Natural killer cell treated with Interleukin-12 subunit alpha and Interleukin-12 subunit beta and Interleukin-15 and Interleukin-18, amount 100 ng/mL, for 72 hours (primary cell): ENCODE measurements around the gene TTLL4. TPM values are rescaled to one million over a fixed set of nuclear protein-coding genes. Genes with fewer than 3 reads are reported as not detected.

Source experiments
- ATAC-seq, 2 donors: fragments of 150-1000 bp; cut with Tn5 transposase in 1 of 2; sonication (Bioruptor Pico), chemical (Tn5 transposase) in 1 of 2; 2 replicates each; pipeline ENCODE4 v1.10.0; 2021
- DNase-seq: peaks from one replicate; pipeline ENCODE4 v3.0.0; 2022; ENCODE audit warnings: low spot score
- H3K27ac Mint-ChIP-seq, 2 donors: 1 replicate in 1 of 2; 2 replicates in 1 of 2; pipeline ENCODE4 v1.8.0; 2022; ENCODE audit warnings: mixed read lengths in 2 of 2, mild to moderate bottlenecking in 1 of 2, moderate library complexity in 1 of 2
- H3K27me3 Mint-ChIP-seq, 2 donors: 1 replicate in 1 of 2; 2 replicates in 1 of 2; pipeline ENCODE4 v1.8.0; 2022; ENCODE audit warnings: mixed read lengths in 2 of 2
- H3K36me3 Mint-ChIP-seq: one replicate; pipeline ENCODE4 v1.8.0; 2022; ENCODE audit warnings: mixed read lengths
- H3K4me1 Mint-ChIP-seq, 2 donors: 1 replicate in 1 of 2; 2 replicates in 1 of 2; pipeline ENCODE4 v1.8.0; 2022; ENCODE audit warnings: low read depth in 2 of 2, mixed read lengths in 2 of 2, mild to moderate bottlenecking in 1 of 2
- H3K4me3 Mint-ChIP-seq: one replicate; pipeline ENCODE4 v1.8.0; 2022; ENCODE audit warnings: mixed read lengths
- H3K9me3 Mint-ChIP-seq: 2 replicates; pipeline ENCODE4 v1.8.0; 2022; ENCODE audit warnings: mixed read lengths
- total RNA-seq, 2 donors: library from RNA; stranded (reverse); gene quantifications; one replicate each; pipeline ENCODE4 v1.2.3, GENCODE V29; 2022

TTLL4 gene
- total RNA-seq, 2 donors from 2014 or later: 36.2 to 66.3 TPM

DNA sequence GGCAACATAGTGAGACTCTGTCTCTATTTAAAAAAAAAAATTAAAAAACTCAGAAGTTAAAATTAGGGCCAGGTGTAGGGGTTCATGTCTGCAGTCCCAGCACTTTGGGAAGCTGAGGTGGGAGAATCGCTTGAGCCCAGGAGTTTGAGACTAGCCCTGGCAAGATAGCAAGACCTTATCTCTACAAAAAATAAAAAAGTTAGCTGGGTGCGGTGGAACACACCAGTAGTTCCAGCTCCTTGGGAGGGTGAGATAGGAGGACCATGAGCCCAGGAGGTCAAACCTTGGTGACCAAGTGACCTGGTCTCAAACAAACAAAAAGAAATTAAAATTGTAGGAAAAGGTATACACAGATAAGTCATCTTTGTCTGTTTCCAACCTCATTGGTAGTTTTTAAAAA lies 11.3 kb downstream of the TTLL4 start:
- H3K4me3 Mint-ChIP-seq: no peak overlapping the region
- peaks cover 5 to 23% of the 10 kb centered on the region in 2 donors for H3K4me1 Mint-ChIP-seq
- H3K27me3 Mint-ChIP-seq: no peaks in the 10 kb centered on the region
- H3K9me3 Mint-ChIP-seq: peaks cover 3% of the 10 kb centered on the region
- no peak for ATAC-seq
- peaks cover 8% of the 10 kb centered on the region for H3K36me3 Mint-ChIP-seq
- H3K27ac Mint-ChIP-seq: no peak overlapping the region
- no peak for DNase-seq

DNA sequence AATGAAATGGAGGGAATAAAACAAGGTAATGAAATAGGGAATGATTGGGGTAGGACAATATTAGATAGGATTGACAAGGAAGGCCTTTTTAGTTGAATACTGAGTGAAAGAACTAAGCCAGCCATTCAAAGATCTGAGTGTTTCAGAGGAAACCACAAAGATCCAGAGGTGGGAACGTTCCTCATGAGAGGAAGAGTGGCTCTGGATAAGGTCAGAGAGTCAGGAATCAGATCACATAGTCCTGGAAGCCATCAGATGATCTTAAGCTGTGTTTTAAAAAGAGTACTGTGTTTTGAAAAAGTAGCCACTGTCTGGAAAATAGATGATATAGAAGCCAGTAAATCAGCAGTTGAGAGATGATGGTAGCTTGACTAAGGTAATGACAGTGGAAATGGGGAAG lies 11.8 kb downstream of the TTLL4 start:
- no peak for DNase-seq
- Mint-ChIP-seq H3K27ac (no peak overlapping the region), H3K4me1 (peaks cover 5 to 21% of the 10 kb centered on the region in 2 donors), H3K27me3 (no peaks in the 10 kb centered on the region), H3K4me3 (no peak overlapping the region), H3K9me3 (peaks cover 6% of the 10 kb centered on the region), H3K36me3 (peaks cover 8% of the 10 kb centered on the region)
- no peak for ATAC-seq

DNA sequence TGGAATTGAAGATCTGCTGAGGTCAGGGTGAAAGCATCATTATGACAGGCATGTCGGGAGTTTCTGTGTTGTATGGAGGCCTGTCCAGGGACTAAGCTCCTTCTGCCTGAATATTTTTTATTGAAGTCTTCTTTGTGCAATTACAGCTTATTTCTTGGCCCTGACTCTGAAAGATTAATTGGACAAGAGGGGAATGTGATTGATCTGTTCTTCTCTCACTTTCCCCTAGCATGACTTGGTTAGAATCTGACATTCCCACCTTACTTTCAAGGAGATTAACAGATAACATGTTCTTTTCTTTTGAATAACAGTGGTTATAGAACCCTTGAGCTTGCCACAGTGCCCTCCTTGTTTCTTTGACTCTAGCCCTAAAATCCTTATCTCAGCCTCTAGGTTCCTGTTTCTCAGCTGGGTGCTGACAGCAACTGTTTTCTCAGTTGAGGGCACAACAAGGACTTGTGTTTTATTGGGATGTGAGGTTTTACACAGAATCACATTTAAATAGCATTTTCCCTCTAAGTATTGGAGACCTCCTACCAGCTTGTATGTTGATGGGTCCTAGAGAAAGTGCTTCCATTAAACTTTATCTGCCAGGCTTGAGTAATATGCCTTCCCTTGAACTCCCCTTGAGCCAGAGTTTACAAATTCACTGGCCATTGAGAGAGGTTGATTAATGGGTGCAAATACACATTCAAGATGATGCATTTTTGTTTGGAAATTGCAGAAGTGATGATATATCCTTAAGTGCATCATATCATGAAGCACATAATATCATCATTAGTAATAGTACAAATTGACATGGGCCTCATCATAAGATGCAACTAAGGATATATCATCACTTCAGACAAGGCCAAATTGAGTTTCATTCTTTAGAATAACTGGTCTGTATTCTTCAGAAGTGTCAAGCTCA lies 12.5 kb downstream of the TTLL4 start:
- Mint-ChIP-seq H3K36me3 (peaks cover 15% of the 10 kb centered on the region), H3K9me3 (peaks cover 9% of the 10 kb centered on the region), H3K27ac (no peak overlapping the region), H3K4me1 (peaks cover 5 to 22% of the 10 kb centered on the region in 2 donors), H3K4me3 (no peak overlapping the region), H3K27me3 (no peaks in the 10 kb centered on the region)
- DNase-seq (no peak), ATAC-seq (no peak)

DNA sequence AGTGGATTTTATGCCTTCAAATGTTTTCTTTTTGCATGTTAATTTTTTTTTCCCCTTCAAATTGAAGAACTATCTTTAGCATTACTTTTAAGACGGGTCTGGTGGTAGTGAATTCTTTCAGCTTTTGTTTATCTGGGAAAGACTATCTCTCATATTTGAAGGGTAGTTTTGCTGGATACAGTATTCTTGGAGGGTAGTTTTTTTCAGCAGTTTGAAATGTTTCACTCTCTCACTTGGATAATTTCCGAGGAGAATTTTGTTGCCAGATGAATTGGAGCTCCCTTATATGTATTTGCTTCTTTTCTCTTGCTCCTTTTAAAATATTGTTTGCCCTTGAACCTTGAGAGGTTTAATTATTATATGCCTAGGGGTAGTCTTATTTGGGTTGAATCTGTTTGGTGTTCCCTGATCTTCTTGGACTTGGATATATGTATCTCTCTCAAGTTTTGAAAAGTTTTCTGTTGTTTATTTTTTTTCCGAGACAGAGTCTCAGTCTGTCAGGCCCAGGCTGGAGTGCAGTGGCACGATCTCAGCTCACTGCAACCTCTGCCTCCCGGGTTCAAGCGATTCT lies 15.5 kb downstream of the TTLL4 start:
- no peaks in the 10 kb centered on the region for H3K27me3 Mint-ChIP-seq
- H3K27ac Mint-ChIP-seq: peak overlapping the region in 1 of 2 donors; percentile 27
- peaks cover 9% of the 10 kb centered on the region for H3K9me3 Mint-ChIP-seq
- H3K4me3 Mint-ChIP-seq: no peak overlapping the region
- no peak for ATAC-seq
- peaks cover 15% of the 10 kb centered on the region for H3K36me3 Mint-ChIP-seq
- no peak for DNase-seq
- peaks cover 0 to 17% of the 10 kb centered on the region in 2 donors for H3K4me1 Mint-ChIP-seq

DNA sequence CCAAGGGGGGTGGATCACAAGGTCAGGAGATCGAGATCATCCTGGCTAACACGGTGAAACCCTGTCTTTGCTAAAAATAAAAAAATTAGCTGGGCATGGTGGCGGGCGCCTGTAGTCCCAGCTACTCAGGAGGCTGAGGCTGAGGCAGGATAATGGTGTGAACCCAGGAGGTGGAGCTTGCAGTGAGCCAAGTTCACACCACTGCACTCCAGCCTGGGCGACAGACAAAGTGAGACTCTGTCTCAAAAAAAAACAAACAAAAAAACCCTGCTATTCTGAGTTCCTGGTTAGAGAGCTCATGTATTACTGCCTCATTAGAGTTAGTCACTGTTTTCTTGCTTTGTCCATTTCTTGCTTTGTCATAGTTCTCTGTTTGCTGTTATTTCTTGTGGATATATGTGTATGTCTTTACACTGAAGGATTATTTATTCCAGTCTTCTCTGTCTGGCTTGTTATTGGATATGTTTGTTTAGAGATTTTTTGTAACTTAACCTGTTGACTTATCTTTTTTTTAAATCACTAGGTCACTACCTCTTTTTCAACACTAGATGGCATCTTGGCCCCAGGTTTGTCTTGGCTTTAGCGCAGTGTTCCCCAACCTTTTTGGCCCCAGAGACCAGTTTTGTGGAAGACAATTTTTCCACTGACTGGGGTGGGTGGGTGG lies 17.0 kb downstream of the TTLL4 start:
- no peak for ATAC-seq
- DNase-seq: no peak
- H3K27ac Mint-ChIP-seq: no peak overlapping the region
- peaks cover 15% of the 10 kb centered on the region for H3K36me3 Mint-ChIP-seq
- H3K27me3 Mint-ChIP-seq: no peaks in the 10 kb centered on the region
- H3K9me3 Mint-ChIP-seq: peaks cover 9% of the 10 kb centered on the region
- H3K4me1 Mint-ChIP-seq: peaks cover 3 to 15% of the 10 kb centered on the region in 2 donors
- H3K4me3 Mint-ChIP-seq: no peak overlapping the region

DNA sequence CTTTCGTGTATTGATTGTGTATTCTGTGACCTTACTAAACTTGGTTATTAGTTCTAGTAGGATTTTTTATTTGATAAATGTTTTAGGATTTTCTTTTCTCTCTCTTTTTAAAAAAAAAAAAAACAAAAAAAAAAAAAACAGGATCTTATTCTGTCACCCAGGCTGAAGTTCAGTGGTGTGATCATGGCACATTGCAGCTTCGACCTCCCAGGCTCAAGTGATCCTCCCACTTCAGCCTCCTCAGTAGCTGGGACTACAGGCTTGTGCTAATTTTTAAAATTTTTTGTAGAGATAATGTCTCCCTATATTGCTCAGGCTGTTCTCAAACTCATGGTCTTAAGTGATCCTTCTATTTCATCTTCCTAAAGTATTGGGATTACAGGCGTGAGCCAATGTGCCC lies 19.0 kb downstream of the TTLL4 start:
- Mint-ChIP-seq H3K27me3 (no peaks in the 10 kb centered on the region), H3K36me3 (peaks cover 19% of the 10 kb centered on the region)
- no peak for ATAC-seq

DNA sequence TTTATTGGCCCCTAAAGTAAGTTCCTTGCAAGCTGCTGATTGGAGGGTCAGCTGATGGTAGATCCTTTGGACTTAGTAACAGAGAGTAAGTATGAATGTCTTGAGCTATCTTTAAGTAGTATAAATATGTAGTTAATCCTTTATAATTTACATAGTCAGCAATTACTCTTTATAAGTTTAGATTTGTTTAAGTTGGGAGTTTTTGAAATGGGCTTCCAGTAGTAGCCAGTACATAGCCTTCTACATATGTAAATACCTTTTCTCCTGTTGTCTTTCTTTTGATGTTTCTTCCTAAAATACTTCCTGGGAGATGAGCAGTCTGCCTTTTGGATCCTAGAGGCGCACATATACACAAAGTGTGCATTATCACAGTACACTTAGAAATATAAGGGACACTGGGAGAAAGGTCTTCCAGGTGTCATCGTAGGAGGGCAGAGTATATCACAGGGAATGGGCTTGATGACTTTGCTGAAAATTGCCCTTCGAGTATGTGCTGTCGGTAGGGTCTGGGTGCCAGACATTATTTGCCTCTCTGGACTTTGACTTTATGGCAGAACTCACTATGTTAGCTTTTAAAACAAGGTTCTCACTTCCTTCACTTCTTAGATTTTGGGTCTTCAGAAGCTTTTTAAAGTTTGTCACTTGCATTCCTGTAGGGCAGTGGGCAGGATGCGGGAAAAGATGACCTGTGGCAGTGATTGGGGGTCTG lies 21.6 kb downstream of the TTLL4 start:
- peak overlapping the region in 1 of 2 donors; percentile 74 for H3K27ac Mint-ChIP-seq
- H3K36me3 Mint-ChIP-seq: peaks cover 11% of the 10 kb centered on the region
- no peak for ATAC-seq
- no peak overlapping the region for H3K4me3 Mint-ChIP-seq
- H3K27me3 Mint-ChIP-seq: no peaks in the 10 kb centered on the region
- peaks cover 3% of the 10 kb centered on the region for H3K9me3 Mint-ChIP-seq
- peaks cover 21 to 23% of the 10 kb centered on the region in 2 donors for H3K4me1 Mint-ChIP-seq
- no peak for DNase-seq

More for the DNA sequence above, 19.0 kb downstream of the TTLL4 start:
- no peak for DNase-seq
- Mint-ChIP-seq H3K4me3 (no peak overlapping the region), H3K9me3 (peaks cover 9% of the 10 kb centered on the region), H3K4me1 (peaks cover 21 to 23% of the 10 kb centered on the region in 2 donors), H3K27ac (no peak overlapping the region)

DNA sequence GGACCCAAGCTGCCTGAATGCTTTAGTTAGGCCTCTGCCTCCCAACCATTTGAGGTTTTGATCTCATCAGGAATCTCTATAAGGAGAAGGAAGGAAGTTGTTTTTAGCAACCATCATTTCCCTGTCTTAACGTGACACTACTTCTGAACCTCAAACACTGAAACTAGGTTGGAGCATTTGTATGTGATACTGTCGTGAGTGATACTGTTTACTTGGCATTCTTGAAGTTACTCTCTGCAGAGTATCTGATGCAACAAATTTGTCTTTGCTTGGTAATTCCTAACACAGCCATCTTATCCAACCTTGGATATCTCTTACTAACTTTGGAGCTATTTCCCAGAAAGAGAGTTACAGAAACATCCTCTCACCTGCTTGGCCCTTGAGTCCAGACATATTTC lies 22.1 kb downstream of the TTLL4 start:
- Mint-ChIP-seq H3K9me3 (peaks cover 1% of the 10 kb centered on the region), H3K27ac (peak overlapping the region; percentile 66 to 74), H3K36me3 (peaks cover 8% of the 10 kb centered on the region), H3K4me3 (no peak overlapping the region), H3K27me3 (no peaks in the 10 kb centered on the region), H3K4me1 (peaks cover 19 to 23% of the 10 kb centered on the region in 2 donors)
- ATAC-seq (no peak), DNase-seq (no peak)

DNA sequence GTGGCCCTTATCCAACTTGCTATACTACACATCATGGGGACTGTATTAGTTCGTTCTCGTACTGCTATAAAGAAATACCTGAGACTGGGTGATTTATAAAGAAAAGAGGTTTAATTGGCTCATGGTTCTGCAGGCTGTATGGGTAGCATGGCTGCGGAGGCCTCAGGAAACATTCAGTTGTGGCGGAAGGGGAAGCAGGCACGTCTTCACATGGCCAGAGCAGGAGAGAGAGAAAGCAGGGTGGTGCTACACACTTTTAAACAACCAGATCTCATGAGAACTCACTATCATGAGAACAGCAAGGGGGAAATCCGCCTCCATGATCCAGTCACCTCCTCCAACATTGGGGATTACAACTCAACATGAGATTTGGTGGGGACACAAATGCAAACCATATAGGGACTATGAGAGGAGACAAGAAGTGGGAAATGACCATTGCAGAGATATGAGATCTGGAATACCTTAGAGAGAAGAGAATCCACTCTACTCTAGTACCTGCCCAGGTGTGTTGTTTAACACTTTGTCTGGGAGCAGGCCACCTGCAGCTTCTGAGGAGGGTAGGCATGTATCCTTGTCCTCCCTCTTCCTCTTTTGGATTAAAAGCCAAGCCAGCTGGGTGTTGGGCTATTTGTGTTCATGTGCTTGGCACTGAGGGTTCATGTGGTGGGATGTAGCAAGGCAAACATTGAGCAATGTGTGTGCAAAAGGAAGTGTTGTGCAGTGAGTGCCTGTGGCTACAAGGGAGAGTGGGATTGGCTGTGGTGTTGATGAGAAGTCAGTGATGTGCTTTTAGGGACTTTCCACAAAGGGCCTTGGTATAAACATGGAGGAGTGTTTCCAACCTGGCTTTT lies 22.8 kb downstream of the TTLL4 start:
- ATAC-seq: peak; percentile 95 to 99
- Mint-ChIP-seq H3K4me1 (peaks cover 18 to 23% of the 10 kb centered on the region in 2 donors), H3K27me3 (no peaks in the 10 kb centered on the region), H3K27ac (peak overlapping the region; percentile 66 to 74), H3K4me3 (peak overlapping the region; percentile 65), H3K9me3 (no peaks in the 10 kb centered on the region), H3K36me3 (peaks cover 10% of the 10 kb centered on the region)
- peak; percentile 82 for DNase-seq

DNA sequence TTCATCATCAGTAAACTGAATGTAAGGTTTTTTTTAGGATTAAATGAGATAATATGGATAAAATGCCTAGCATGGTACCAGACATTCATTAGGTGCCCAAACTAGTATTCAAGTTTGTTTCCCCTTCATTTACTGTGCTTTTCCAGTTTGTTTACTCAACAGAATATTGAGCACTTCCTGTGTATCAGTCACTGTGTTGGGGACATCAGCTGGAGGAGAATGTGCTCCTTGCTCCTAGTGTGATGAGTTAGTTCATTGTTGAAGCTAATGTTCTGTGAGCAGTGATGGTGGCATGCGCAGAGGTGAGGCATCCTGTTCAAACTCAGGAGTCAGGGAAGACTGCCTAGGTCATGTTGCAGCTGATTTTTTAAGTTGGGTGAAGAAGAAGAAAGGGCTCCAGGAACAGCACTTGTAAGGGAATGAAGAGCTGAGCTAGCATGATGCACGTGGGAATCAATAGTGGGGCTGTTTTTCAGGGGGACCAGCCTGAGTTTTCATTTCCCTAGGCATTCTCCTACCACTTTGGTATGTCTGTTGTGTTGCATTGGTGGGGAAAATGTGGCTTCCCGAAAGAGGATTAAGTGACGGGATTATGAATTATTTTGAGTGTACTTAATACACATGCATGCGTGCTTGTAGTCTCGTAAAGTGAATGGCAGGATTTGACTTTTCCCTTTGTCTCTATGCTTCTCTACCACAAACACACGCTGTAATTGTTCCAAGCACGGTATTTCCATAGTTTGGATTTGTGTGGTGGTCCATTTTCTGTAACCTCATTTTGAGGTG lies 23.7 kb downstream of the TTLL4 start:
- Mint-ChIP-seq H3K36me3 (peaks cover 11% of the 10 kb centered on the region), H3K27me3 (no peaks in the 10 kb centered on the region), H3K27ac (peak overlapping the region; percentile 66 to 74), H3K4me3 (peak overlapping the region; percentile 65), H3K9me3 (no peaks in the 10 kb centered on the region), H3K4me1 (peaks cover 18 to 23% of the 10 kb centered on the region in 2 donors)
- DNase-seq (no peak), ATAC-seq (no peak)

DNA sequence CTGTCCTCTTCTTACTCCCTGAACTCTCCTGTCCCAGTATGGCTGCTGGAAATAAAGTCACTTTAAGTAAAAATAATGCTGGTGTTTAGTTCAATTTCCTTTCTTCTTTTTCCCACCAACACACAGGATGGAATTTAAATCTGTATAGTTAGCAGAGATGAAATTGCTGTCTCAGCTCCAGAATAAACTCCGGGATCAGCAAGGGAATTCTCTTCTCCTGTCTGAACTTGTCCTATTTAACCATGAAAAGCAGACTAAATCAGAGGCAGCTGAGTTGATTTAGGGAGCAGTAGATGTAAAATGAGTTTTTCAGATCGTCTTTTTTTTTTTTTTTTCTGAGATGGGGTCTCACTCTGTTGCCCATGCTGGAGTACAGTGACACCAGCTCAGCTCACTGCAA lies 25.9 kb downstream of the TTLL4 start:
- ATAC-seq: no peak
- Mint-ChIP-seq H3K9me3 (no peaks in the 10 kb centered on the region), H3K4me1 (peaks cover 18 to 23% of the 10 kb centered on the region in 2 donors), H3K36me3 (peaks cover 11% of the 10 kb centered on the region), H3K27me3 (no peaks in the 10 kb centered on the region), H3K27ac (no peak overlapping the region), H3K4me3 (no peak overlapping the region)
- DNase-seq: no peak

DNA sequence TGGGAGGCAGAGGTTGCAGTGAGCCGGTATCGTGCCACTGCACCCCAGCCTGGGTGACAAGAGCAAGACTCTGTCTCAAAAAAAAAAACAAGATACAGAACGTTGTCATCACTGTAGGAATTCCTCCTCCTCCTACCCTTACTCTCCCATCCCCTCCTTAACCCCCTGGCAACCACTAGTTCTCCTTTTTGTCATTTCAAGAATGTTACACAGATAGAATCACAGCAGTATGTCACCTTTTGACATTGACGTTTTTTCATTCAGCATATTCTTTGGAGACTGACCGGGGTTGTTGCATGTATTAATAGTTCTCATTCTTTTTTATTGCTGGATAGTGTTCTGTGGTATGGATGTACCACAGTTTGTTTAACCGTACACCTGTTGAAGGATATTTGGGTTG lies 32.4 kb downstream of the TTLL4 start:
- DNase-seq: no peak
- no peaks in the 10 kb centered on the region for H3K9me3 Mint-ChIP-seq
- H3K27ac Mint-ChIP-seq: no peak overlapping the region
- H3K4me1 Mint-ChIP-seq: peaks cover 3 to 13% of the 10 kb centered on the region in 2 donors
- H3K36me3 Mint-ChIP-seq: peaks cover 12% of the 10 kb centered on the region
- H3K27me3 Mint-ChIP-seq: no peaks in the 10 kb centered on the region
- no peak for ATAC-seq
- H3K4me3 Mint-ChIP-seq: no peak overlapping the region
